ENCODE data around the gene SLC30A2. TPM values are rescaled to one million over a fixed set of nuclear protein-coding genes. Genes with fewer than 3 reads are reported as not detected.

Gene SLC30A2
- total and polyA plus RNA-seq, 3 donors from 2014 or later: 0.24 to 1.0 (median 0.87) TPM

DNA sequence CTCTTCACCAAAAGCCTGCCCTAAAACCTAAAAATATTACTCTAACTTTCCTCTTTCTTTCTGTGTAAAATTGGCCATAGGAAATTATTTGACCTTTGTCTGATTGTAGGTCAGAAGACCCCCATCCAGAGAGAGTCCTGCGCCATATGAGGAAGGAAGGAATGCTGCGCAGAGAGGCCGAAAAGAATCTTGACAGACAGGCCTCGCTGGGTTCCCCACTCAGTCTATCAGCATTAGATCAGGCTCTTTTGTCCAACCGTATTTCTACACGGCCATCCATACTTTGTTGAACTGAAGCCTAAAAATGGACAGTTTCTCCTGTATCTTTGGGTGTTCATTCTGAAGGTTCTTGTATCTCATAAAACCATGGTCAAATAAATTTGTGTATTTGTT lies 4.3 kb upstream of the SLC30A2 start:
- Histone ChIP-seq H3K9me3 (no peaks in the 10 kb centered on the region), H3K27me3 (no peaks in the 10 kb centered on the region), H3K4me3 (no peak overlapping the region), H3K4me1 (peaks cover 14% of the 10 kb centered on the region), H3K36me3 (ENCODE audit: low read depth, missing control alignments) (no peaks in the 10 kb centered on the region), H3K27ac (no peak overlapping the region)
- intact Hi-C loops (cut with DNase I; ENCODE audit: low total_unique reads): no loop called here
- no peak for TF ChIP-seq POLR2A (IDR thresholded peaks at IDR 0.05)
- TF ChIP-seq, protein P1, sequence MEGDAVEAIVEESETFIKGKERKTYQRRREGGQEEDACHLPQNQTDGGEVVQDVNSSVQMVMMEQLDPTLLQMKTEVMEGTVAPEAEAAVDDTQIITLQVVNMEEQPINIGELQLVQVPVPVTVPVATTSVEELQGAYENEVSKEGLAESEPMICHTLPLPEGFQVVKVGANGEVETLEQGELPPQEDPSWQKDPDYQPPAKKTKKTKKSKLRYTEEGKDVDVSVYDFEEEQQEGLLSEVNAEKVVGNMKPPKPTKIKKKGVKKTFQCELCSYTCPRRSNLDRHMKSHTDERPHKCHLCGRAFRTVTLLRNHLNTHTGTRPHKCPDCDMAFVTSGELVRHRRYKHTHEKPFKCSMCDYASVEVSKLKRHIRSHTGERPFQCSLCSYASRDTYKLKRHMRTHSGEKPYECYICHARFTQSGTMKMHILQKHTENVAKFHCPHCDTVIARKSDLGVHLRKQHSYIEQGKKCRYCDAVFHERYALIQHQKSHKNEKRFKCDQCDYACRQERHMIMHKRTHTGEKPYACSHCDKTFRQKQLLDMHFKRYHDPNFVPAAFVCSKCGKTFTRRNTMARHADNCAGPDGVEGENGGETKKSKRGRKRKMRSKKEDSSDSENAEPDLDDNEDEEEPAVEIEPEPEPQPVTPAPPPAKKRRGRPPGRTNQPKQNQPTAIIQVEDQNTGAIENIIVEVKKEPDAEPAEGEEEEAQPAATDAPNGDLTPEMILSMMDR (IDR thresholded peaks at IDR 0.05): no peak
- no peak for DNase-seq
- WGBS, 2 donors: 96 to 97% methylated on average over 6 of the region's 6 CpGs

DNA sequence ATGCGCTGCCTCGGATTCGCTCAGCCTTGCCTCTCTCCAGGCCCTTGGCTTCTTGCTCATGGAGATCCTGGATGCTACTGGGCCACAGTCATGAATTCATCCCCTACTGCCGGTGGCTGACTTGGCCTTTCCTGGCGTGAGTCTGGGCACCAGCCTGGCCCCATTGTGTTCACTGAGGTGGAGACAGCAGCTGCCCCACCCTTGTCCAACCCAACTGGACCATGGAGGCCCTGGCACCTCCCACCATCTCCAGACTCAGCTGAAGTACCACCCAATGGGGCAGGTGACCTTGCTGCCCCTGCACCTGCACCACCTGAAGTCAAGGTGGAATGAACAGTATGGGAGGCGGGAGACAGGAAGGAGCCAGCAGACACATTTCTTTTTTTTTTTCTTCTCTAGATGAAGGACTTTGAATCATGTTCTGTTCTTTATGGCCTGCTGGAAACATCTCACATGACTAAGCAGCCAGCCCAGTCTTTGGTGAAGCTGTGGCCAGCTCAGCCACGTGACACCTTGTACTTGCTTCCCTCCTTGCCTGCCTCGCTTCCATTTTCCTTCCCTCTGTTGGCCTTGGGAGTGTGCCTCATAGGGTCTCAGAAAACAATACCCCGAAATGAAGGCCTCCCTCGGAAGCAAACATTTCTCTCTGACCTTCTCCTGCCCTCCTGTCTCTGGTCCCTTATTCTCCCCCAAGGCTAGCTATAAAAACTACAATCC lies 3.8 kb upstream of the SLC30A2 start:
- H3K27ac ChIP-seq: no peak overlapping the region
- no peaks in the 10 kb centered on the region for H3K27me3 ChIP-seq
- H3K4me1 ChIP-seq: peaks cover 15% of the 10 kb centered on the region
- no peak overlapping the region for H3K4me3 ChIP-seq
- TF ChIP-seq, protein P1 (IDR thresholded peaks at IDR 0.05): no peak
- TF ChIP-seq POLR2A (IDR thresholded peaks at IDR 0.05): no peak
- DNase-seq: no peak
- 78 to 82% methylated on average over 10 of the region's 10 CpGs for WGBS, 2 donors
- intact Hi-C loops (cut with DNase I; ENCODE audit: low total_unique reads): no loop called here
- H3K36me3 ChIP-seq (ENCODE audit: low read depth, missing control alignments): no peaks in the 10 kb centered on the region
- H3K9me3 ChIP-seq: no peaks in the 10 kb centered on the region

DNA sequence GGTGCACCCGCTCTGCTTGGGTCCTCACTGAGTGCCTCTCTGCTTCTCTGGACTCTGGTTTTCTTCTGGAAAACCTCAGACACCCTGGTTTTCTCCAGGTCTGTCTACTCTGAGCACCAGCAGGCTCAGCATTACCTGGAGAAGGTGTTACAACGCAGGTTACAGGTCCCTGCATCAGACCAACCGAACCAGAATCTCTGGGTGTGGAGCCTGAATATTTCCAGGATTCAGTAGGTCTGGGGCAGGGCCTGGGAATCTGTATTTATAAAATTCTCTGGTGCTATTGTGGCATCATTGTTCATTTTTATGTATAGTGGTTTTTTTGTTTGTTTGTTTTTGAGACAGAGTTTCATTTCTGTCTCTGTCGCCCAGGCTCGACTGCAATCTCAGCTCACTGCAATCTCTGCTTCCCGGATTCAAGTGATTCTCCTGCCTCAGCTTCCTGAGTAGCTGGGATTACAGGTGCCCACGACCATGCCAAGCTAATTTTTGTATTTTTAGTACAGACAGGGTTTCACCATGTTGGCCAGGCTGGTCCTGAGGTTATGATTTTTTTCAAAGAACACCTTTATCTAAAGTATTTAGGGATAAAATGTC lies 1.5 kb upstream of the SLC30A2 start:
- intact Hi-C loops (cut with DNase I; ENCODE audit: low total_unique reads): no loop called here
- H3K9me3 ChIP-seq: no peaks in the 10 kb centered on the region
- H3K36me3 ChIP-seq (ENCODE audit: low read depth, missing control alignments): no peaks in the 10 kb centered on the region
- TF ChIP-seq POLR2A (IDR thresholded peaks at IDR 0.05): no peak
- TF ChIP-seq, protein P1 (IDR thresholded peaks at IDR 0.05): no peak
- H3K27me3 ChIP-seq: no peaks in the 10 kb centered on the region
- no peak overlapping the region for H3K4me3 ChIP-seq
- no peak for DNase-seq
- no peak overlapping the region for H3K27ac ChIP-seq
- WGBS, 2 donors: 69 to 79% methylated on average over 7 of the region's 7 CpGs
- peaks cover 15% of the 10 kb centered on the region for H3K4me1 ChIP-seq

DNA sequence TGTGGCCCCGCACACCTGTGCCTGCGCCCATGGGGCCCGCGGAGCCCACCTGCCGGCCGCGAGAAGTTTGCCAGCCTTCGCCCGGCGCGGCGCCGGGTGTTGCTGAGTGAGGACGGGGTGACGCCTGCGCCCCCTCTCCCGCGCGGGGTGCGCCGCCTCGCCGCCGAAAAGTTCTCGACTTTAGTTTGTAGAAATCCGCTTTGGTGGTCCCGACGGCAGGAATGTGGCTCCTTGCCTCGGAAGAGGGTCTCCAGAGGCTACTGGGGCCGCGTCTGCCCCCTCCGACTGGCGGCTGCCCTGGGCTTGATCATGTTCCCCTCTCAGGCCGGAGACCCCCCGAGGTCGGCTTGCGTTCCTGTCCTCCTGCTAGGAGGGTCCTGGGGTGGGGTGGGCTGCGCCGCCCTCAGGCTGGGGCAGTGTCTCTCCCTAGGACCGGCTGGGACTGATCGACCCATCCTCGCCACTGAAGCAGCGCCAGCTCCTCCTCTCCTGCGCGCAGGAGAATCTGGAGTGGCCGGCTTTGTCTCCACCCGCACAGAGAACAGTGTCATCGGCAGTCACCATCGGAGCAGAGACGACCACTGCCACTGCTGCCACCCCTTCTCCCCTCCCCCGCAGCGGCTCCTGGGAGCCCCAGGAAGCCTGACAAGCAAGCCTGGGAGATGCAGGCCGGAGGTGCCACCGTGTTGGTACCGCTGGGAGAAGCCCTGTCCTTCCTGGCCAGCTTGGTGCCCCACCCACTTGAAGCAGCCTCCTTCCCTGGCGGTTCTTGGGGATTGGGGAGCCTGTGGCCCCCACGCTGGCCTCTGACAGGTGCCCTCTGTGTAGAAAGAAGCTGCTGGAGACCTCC lies 553 bp upstream of the SLC30A2 start:
- peaks cover 15% of the 10 kb centered on the region for H3K4me1 ChIP-seq
- intact Hi-C loops (cut with DNase I; ENCODE audit: low total_unique reads): no loop called here
- WGBS, 2 donors: 4% methylated on average over 46 of the region's 57 CpGs; no CpG with 5 or more reads in 1 of the 2 donors
- H3K36me3 ChIP-seq (ENCODE audit: low read depth, missing control alignments): no peaks in the 10 kb centered on the region
- no peak for TF ChIP-seq POLR2A (IDR thresholded peaks at IDR 0.05)
- TF ChIP-seq, protein P1 (IDR thresholded peaks at IDR 0.05): no peak
- no peak for DNase-seq
- H3K4me3 ChIP-seq: peak overlapping the region; percentile 32 to 47
- no peaks in the 10 kb centered on the region for H3K27me3 ChIP-seq
- no peak overlapping the region for H3K27ac ChIP-seq
- no peaks in the 10 kb centered on the region for H3K9me3 ChIP-seq

All from testis (tissue), 3 donors.